HG03342 (cell line): ENCODE results near the gene GALNT6.
A peak's percentile ranks its signal among the peaks of the same experiment; 100 is the strongest.
"Not testable (repeated sequence)": the region's sequence is repeated elsewhere in the genome, so short reads cannot be mapped to it uniquely, and the experiment has no call there.

Experiments
- ATAC-seq: cut with Tn5 transposase; IDR thresholded peaks from one replicate; pipeline ENCODE4 v1.9.1; 2021; ENCODE audit warnings: mild to moderate bottlenecking, moderate library complexity; ENCODE audit not compliant: unreplicated experiment

The GALNT6 gene

DNA sequence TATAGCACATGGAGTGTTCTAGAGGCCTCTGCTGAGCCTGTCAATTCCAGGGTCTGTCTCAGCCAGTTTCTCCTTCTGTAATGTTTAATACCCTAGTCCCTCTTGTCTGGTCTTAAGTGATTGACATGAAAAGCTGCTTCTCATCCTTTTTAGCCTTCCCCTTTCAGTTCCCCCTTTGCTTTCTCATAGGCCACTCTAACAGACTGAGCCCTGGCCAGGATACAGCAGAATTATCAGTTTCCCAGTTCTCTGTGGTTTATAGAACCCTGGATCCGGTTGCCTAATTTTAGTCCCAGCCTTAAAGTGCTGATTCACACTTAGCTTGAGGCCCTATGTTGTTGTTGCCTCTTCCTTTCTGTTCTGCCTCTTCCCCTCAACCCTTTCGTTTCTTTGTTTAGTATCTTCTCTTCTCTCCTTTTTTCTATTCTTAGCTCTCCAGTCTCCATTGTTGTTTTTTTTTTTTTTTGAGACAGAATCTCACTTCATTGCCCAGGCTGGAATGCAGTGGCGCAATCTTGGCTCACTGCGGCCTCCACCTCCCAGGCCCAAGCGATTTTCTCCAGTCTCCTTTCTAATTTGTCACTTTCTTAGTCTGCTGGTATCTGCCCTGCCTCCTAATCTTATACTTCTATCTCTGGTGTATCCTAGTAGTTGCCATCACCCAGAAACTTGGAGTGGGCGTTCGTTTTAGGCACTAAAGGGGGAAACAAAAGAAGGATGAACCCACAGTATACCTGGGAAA, 64.3 kb downstream of the GALNT6 start:
- peak; percentile 50 for ATAC-seq

DNA sequence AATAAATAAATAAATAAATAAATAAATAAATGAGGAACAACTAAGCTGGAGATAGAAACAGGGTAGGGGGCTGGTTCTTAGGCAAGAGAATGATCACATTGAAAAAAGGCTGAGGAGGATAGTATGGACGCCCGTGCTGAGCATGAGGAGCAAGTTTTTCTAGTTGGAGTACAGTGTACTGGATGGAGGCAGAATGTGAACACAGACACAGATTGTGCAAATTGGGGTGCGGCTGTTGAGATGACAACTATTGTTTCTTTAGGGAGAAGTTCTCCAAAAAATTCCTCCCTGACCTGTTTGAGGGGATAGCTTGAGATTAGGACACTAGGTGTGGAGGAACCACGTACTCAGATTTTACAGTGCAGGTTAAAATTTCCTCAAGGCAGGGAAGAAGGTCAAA, 66.3 kb downstream of the GALNT6 start:
- ATAC-seq, result no peak

DNA sequence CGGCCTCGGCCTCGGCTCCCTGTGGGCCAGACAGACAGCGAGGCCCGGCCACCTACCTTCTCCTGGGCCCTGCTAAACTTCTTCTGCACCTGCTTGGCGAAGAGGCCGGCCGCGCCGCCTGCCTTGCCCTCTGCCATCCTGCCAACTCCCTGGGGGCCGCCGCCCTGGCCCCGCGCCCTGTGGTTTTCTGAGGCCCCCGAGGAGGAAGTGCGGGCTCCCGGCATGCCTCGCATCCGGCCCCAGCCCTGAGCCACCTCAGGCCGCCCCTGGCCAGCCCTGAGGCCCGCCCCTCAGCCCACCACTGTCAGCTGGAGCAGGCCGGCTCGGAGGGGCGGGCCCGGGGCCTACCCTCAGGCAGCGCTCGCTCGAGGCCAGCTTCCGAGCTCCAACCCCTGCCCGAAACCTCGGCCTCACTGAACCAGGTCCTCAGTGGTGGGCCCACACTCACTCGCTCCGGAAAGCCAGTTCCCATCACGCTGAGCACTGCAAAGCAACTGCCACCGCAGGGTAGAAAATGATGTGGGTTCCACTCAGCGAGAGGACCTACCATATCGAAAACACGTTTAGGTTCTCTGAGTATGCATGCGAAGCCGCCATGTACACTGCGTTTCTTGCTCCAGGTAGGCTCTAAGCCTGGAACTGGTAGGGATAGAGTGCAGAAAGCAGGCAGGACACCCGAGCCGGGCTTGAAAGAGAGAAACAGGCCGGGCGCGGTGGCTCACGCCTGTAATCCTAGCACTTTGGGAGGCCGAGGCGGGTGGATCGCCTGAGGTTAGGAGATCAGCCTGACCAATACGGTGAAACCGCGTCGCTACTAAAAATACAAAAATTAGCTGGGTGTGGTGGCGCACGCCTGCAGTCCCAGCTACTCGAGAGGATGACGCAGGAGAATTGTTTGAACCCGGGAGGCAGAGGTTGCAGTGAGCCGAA, 67.0 kb downstream of the GALNT6 start, which contains the start of gene BIN2:
BIN2 (minus strand) TSS at position 209 of the 930 bp plus-strand sequence; CDS start at position 137, 72 bp downstream.
- ATAC-seq, result peak; percentile 51

GRCh38 chr12:51323317-51323960, 67.8 kb downstream of the GALNT6 start:
- no peak for ATAC-seq

GRCh38 chr12:51322452-51322851, 68.8 kb downstream of the GALNT6 start:
- no peak for ATAC-seq

- ATAC-seq, result no peak
These were observed 69.3 kb downstream of the GALNT6 start for GRCh38 chr12:51321882-51322281.

- ATAC-seq, result no peak
These were observed 70.4 kb downstream of the GALNT6 start for GRCh38 chr12:51320695-51321320.

- no peak for ATAC-seq
These were observed 70.9 kb downstream of the GALNT6 start for GRCh38 chr12:51320311-51320694.

DNA sequence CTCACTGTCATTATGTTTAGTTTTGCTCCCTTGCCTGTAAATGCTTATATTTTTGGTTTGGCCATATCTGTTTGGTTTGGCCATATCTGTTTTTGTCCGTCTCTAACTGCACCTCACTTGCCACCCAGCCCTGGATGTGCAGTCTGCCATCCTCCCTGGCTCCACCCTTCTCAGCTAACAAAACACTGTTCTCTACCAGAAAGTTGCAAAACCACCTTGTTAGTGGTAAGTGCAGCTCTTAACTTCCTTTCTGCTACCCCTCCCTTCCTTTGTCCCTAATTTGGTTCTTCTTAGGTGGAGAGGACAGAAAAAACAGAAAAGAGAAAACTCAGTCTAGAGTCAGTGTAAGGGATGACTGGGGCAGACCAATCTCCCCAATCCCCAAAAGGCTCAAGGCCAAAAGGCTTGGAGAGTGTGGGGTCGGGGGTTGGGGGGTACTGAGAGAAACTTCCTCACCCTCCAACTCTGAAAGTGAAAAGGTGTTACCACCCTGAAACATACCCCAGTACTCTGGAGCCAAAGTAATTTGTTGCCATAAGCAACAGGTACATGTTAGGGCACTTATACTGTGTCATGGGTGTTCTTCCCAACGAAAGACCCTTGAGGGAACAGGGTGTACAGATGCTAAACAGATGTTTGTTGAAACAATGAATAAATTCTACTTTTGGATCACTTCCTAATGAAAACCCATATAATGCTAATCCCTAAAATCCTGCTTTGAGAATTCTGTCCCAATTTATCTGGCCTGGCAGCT, 72.2 kb downstream of the GALNT6 start:
- ATAC-seq, result no peak

DNA sequence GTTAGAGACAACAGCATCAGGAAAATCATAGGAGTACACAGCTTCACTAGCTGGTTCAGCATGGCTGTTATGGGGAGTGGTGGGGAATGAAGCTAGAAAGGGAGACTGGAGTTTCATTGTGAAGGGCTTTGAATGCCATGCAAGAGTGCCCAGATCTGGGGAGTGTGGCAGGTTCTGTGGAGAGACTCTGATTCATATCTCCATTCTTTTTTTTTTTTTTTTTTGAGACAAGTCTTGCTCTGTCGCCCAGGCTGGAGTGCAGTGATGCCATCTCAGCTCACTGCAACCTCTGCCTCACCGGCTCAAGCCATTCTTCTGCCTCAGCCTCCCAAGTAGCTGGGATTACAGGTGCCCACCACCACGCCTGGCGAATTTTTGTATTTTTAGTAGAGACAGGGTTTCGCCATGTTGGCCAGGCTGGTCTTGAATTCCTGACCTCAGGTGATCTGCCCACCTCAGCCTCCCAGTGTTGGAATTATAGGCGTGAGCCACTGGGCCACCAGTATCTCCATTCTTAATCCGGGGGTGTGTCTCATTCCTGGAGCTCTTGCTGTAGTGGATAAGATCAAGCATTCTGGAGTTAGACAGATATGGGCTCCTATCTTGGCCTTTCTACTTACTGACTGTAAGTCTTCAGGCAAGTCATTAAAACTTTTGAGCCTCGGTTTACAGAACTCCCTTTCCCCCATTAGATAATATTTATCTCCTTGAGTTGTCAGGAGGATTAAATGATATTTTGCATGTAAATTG, 73.0 kb downstream of the GALNT6 start:
- not testable (repeated sequence) for ATAC-seq

DNA sequence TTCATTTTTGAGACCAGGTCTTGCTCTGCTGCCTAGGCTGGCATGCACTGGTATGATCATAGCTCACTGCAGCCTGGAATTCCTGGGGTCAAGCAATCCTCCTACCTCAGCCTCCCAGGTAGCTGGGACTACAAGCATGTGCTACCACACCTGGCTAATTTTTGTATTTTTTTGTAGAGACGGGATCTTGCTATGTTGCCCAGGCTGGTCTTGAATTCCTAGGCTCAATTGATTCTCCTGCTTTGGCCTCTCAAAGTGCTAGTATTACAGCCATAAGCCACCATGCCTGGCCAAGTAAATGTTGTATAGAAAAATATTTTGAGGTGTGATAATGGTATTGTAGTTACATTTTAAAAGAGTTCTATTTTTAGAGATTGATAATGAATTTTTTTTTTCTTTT, 79.8 kb downstream of the GALNT6 start:
- no peak for ATAC-seq

- no peak for ATAC-seq
These were observed 83.3 kb downstream of the GALNT6 start for GRCh38 chr12:51307655-51308593.

DNA sequence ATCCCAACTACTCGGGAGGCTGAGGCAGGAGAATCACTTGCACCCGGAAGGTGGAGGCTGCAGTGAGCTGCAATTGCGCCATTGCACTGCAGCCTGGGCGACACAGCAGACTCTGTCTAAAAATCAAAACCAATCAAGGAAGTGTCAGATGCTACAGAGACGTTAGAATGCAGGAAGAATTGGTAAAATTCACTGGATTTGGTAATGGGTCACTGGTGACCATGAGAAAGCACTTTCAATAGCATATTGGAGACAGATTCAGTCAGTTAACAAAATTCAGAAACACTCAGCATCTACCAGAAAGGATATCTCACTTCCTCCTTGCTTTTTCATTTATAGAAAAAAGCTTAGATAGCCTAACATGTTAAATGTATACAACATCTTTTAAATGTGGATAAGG, 84.7 kb downstream of the GALNT6 start:
- ATAC-seq, result no peak
